Psoas muscle (tissue), 8 donors: Measurements from ENCODE around the gene ME3. TPM values are rescaled to one million over a fixed set of nuclear protein-coding genes. Genes with fewer than 3 reads are reported as not detected.

Experiments used
- ATAC-seq, 4 donors: fragments of 200-7000 bp; cut with Tn5 transposase; one replicate each; pipeline ENCODE4 v1.9.1; 2020; ENCODE audit warnings: moderate library complexity in 3 of 4, mild to moderate bottlenecking in 2 of 4
- DNase-seq, 2 donors: peaks; one replicate each; pipeline ENCODE4 v3.0.0-alpha.2; 2020
- H3K27ac ChIP-seq: fragments of 200-600 bp; one replicate; pipeline ENCODE4 v1.8.0; 2022
- H3K27me3 ChIP-seq, 3 donors: fragments of 200-600 bp in 1 of 3; one replicate each; pipeline versions ENCODE4 v1.6.1 to v1.8.0; 2013 to 2022; ENCODE audit warnings: low read length in 2 of 3, mild to moderate bottlenecking in 2 of 3, moderate library complexity in 1 of 3; ENCODE audit not compliant: insufficient read depth in 3 of 3
- H3K36me3 ChIP-seq, 2 donors: fragments of 200-600 bp in 1 of 2; one replicate each; pipeline versions ENCODE4 v1.6.1 to v1.8.0; 2013 to 2022; ENCODE audit warnings: low read depth in 1 of 2, mild to moderate bottlenecking in 1 of 2, moderate library complexity in 1 of 2; ENCODE audit not compliant: insufficient read depth in 1 of 2
- H3K4me1 ChIP-seq: fragments of 200-600 bp; one replicate; pipeline ENCODE4 v1.8.0; 2022
- H3K4me3 ChIP-seq: fragments of 200-600 bp; one replicate; pipeline ENCODE4 v1.8.0; 2022; ENCODE audit warnings: mild to moderate bottlenecking
- H3K9me3 ChIP-seq: fragments of 200-600 bp; one replicate; pipeline ENCODE4 v1.8.0; 2022
- WGBS, 3 donors: extraction: QIAGEN DNeasy Blood & Tissue Kit; methylation state at CpG; one replicate each; pipeline versions ENCODE4 v1.1.6 to v1.1.7; 2013; 5-methylcytosine and 5-hydroxymethylcytosine counted together
- intact Hi-C, 2 donors: fragments of 100-400 bp; cut with DNase I; formaldehyde crosslinking; loops; one replicate each; pipeline versions ENCODE4 v1.11.0 to v1.14.2; 2022
- polyA plus RNA-seq, 3 donors: library from polyadenylated mRNA; stranded (reverse); fragments of 200-250 nt; gene quantifications; one replicate each; pipeline ENCODE4 v1.2.3, GENCODE V29; 2013
- total RNA-seq, 4 donors: library from RNA; stranded (reverse); fragmentation: NEBNext Ultra II Directional in 2 of 4; extraction: Animal tissue kit (Norgen Biotek cat#: 25700) in 2 of 4; gene quantifications; one replicate each; pipeline versions ENCODE4 v1.2.1 to v1.2.4, GENCODE V29; 2021 to 2023
- TF ChIP-seq, protein P1 (sequence below): fragments of 200-600 bp; IDR thresholded peaks from one replicate; pipeline ENCODE4 v1.8.0; 2022; ENCODE audit warnings: antibody characterized with exemption
- donor health status: healthy with polysubstance abuse.
- donor health status: DM: no; HTN: no; CAD: no; lungs with moderate emphysema.
- donor health status: Bipolar disorder and iron deficiency.
- donor health status: healthy.
- donor health status: DM: yes; HTN: yes; CAD: no.
- donor health status: DM: no; HTN: no; CAD: no.
- donor health status: DM: no; HTN: no; CAD: no.
- donor health status: DM: yes; HTN: yes; CAD: no.

ME3 gene
- total and polyA plus RNA-seq, 7 donors: 5.1 to 19.5 (median 11.2) TPM

DNA sequence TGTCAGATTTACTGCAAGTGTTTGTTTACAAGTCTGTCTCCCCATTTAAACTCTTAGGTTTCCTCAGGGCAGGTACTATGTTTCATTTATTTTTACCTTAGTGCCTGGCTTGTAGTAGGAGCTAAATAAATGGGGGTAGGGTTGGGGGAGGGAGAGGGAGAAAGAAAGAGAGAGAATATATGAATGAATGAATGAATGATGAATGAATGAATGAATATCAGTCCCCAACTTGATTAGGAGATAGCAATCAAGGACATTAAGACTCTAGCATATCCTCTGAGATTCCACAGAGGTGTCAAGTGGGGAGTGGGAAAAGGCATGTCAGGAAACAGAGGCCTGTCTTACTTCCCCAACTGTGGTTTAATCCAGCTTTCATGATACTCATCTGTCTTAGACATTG is 83.2 kb downstream of the ME3 start:
- intact Hi-C loops: no loop called here
- H3K9me3 ChIP-seq: no peaks in the 10 kb centered on the region
- H3K36me3 ChIP-seq: no peaks in the 10 kb centered on the region
- no peak for ATAC-seq
- TF ChIP-seq, protein P1, sequence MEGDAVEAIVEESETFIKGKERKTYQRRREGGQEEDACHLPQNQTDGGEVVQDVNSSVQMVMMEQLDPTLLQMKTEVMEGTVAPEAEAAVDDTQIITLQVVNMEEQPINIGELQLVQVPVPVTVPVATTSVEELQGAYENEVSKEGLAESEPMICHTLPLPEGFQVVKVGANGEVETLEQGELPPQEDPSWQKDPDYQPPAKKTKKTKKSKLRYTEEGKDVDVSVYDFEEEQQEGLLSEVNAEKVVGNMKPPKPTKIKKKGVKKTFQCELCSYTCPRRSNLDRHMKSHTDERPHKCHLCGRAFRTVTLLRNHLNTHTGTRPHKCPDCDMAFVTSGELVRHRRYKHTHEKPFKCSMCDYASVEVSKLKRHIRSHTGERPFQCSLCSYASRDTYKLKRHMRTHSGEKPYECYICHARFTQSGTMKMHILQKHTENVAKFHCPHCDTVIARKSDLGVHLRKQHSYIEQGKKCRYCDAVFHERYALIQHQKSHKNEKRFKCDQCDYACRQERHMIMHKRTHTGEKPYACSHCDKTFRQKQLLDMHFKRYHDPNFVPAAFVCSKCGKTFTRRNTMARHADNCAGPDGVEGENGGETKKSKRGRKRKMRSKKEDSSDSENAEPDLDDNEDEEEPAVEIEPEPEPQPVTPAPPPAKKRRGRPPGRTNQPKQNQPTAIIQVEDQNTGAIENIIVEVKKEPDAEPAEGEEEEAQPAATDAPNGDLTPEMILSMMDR: no peak
- peak overlapping the region; percentile 15 for H3K27ac ChIP-seq
- H3K4me1 ChIP-seq: peaks cover 42% of the 10 kb centered on the region
- H3K4me3 ChIP-seq: no peak overlapping the region
- no peaks in the 10 kb centered on the region for H3K27me3 ChIP-seq
- no peak for DNase-seq

DNA sequence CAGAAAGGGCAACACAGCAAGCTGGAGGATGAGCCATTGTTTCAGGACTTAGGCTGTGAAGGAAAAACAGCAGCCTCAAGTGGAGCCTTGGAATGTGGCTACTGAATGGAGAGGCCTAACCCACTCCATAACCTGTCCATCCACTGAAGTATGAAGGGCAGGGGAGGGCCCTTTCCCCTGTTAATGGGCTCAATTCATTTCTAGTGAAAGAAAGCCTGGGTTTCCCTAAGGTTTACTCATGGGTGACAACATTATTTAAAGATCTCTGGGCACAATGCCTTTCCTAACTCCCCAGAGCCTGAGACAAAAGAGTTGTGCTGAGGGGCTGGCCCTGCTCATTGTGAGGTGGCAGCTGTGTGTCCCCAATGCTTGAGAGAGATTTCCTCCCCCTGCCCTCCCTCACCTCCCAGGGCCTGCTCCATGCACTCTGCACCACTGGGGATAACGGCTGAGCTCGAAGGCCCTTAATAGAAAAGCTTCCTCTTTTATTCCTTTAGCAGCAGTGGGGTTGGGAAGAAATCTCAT is 83.8 kb downstream of the ME3 start:
- TF ChIP-seq, protein P1: no peak
- Histone ChIP-seq H3K27me3 (no peaks in the 10 kb centered on the region), H3K27ac (peak overlapping the region; percentile 15), H3K36me3 (no peaks in the 10 kb centered on the region), H3K4me3 (no peak overlapping the region), H3K4me1 (peaks cover 41% of the 10 kb centered on the region), H3K9me3 (no peaks in the 10 kb centered on the region)
- 7 to 45% (median 9%) methylated on average over 2 of the region's 2 CpGs for WGBS, 3 donors
- ATAC-seq (no peak), DNase-seq (no peak)
- intact Hi-C loops: no loop called here

DNA sequence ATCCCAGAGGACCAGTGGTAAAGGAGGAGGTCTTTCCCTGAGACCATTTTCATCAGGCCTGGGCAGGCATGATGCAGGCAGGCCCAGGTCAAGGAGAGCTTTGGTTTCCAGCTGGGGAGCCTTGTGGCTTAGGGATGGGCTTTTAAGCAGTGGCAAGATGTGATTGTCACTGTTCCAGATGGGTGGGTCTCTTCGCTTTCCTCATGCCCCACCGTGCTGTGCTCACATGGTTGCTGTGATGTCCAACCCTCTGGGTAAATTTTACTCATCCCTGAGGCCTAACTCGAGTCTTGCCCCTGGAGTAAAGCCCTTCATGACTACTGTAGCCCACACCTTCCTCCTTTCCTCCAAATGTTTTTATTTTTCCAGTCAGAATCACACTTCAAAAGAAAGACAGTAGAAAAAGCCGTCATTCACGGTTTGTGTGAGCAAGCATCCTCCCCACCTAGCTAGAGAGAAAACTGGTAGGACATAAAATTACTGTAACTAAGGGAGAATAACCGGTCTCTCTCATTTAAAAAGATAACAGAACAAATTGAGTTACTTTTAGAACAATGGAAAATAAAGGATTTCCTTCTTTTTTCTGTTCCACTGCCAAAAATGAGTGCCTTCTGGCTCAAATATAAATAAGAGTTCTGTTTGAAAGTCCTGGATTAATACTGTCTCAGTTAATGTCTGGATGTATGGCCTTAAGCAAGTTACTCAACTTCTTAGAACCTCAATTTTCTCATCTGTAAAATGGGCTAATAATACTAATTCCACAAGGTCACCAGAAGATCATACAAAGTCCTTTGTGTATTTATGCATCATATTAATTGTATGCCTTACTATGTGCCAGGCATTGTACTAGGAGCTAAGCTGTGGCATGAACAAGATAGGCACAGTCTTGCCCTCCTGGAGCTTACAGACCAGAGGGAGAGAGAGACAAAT is 84.9 kb downstream of the ME3 start:
- no peak for DNase-seq
- Histone ChIP-seq H3K27me3 (no peaks in the 10 kb centered on the region), H3K4me3 (no peak overlapping the region), H3K4me1 (peaks cover 30% of the 10 kb centered on the region), H3K9me3 (no peaks in the 10 kb centered on the region), H3K36me3 (no peaks in the 10 kb centered on the region), H3K27ac (no peak overlapping the region)
- TF ChIP-seq, protein P1: no peak
- 70 to 80% (median 78%) methylated on average over 6 of the region's 6 CpGs for WGBS, 3 donors
- intact Hi-C loops: no loop called here
- ATAC-seq: no peak

DNA sequence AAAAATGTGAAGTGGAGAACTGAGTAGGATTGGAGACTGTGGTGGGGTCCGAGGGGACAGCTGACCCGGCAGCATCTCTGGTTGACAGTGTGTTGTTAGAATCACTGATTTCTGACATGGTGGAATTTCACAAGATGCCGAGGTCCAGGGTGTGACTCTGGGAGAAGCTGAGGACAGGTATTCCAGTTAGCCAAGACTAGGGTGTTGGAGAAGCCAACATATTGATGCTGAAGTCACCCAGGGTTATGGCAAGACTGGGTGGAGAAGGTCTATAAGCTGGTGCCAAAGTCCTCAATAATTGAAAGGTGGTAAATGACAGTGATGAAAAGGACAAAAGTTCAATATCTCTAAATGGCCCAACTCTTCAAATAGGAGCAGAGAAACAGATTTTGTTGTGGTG is 86.1 kb downstream of the ME3 start:
- H3K4me3 ChIP-seq: no peak overlapping the region
- intact Hi-C loops: no loop called here
- ATAC-seq (no peak), DNase-seq (no peak)
- peaks cover 22% of the 10 kb centered on the region for H3K4me1 ChIP-seq
- H3K36me3 ChIP-seq: no peaks in the 10 kb centered on the region
- TF ChIP-seq, protein P1: no peak
- H3K27ac ChIP-seq: no peak overlapping the region
- no peaks in the 10 kb centered on the region for H3K27me3 ChIP-seq
- WGBS, 3 donors: 96 to 97% (median 96%) methylated on average over 3 of the region's 3 CpGs
- H3K9me3 ChIP-seq: no peaks in the 10 kb centered on the region
